ENCODE results near the gene PLAAT5. TPM values are rescaled to one million over a fixed set of nuclear protein-coding genes. Genes with fewer than 3 reads are reported as not detected.
"Not testable (repeated sequence)": the region's sequence is repeated elsewhere in the genome, so short reads cannot be mapped to it uniquely, and the experiment has no call there.

The PLAAT5 gene
- total RNA-seq: 3.7 TPM

DNA sequence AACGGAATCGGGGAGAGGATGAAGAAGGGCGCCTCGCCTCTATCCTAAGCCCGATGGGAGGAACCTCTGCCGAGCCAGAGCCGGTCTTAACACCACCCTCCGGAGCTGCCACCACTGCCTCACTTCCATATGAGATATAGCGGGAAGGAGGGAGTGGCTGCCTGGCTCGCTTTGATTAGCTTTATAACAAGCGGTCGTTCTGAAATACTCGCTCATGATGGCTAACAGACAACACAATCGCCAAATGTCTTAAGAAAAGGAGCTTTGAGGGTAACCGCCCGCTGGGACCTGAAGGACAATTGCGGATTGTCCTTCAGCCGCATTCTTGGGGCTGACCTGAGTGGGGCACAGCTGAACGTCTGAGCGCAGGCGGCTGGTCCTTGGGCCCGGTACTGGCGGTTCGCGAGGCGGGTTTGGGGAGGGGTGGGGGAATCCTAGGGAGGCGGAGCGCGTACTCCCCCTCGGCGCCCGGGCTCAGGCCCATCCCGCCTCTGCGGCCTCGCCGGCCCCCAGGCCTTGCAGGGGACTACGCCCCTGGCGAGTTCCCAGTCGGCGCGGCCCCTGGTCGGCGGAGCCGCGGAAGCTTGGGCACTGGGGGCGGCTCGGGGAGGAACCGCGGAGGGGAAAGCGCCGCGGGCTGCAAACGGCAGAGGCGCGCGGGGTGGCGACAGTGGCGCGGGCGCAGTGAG lies at the start of gene PLAAT5:
PLAAT5 (minus strand) TSS at position 617 of the 689 bp plus-strand sequence; CDS start at position 484, 133 bp downstream.
- H3K4me1 ChIP-seq (ENCODE audit: control insufficient read depth in 3 of 3, insufficient read depth in 3 of 3, low read length in 3 of 3): peaks cover 5 to 13% (median 8%) of the 10 kb centered on the region in 3 donors
- H3K4me3 ChIP-seq (ENCODE audit: low read length in 3 of 3): peak within 1 kb of the TSS; percentile 68 to 74 (median 71)
- H3K9ac ChIP-seq (ENCODE audit: low read depth in 1 of 3, low read length in 3 of 3): peak within 1 kb of the TSS; percentile 38 to 70 (median 59)
- H3K9me3 ChIP-seq (ENCODE audit: control insufficient read depth in 3 of 3, low read length in 3 of 3): no peaks in the 10 kb centered on the region
- H3K36me3 ChIP-seq (ENCODE audit: control insufficient read depth in 3 of 3, insufficient read depth in 3 of 3, low read length in 3 of 3): no peaks in the 10 kb centered on the region
- peaks cover 0 to 5% (median 2%) of the 10 kb centered on the region in 3 donors for H3K27me3 ChIP-seq (ENCODE audit: control insufficient read depth in 3 of 3, insufficient read depth in 3 of 3, low read length in 3 of 3)
- no peak within 1 kb of the TSS for H3K27ac ChIP-seq (ENCODE audit: low read depth, low read length)

DNA sequence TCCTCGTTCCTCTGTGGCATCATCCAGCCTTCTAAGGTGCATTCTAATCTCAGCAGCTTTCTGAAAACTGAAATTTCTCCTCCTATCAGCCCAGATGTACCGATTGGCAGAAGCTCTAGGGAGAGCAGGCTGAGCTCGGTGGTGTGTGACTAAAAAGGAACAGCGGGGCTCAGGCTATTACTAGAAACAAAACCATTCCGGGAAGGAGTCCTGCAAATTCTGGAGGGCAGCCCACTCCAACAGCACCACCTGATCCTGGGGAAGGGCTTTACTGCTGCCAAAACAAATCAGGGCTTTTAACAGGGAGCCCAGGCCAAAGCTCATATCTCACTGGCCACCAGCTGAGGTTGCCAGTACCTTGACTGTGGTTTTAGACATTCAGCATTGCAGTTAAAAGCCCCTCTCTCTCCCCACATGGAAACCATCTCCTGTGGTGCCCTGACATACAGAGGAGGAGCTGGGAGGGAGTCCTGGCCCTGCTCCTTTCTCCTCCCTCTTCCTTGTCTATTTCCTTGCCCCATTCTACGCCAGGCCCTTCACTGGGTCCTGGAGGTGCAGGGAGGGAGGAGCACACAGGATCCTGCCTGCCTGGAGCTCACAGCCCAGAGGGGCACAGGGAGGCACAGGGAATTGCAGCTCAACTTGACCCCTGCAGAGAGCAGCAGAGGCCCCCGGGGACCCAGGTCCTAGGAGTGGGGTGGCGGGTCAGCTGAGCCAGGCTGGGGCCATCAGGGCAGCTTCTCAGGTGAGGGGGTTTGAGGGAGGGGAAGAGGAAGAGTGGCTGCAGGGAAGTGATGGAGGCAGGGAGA lies 46.5 kb upstream of the PLAAT5 start:
- Histone ChIP-seq H3K9me3 (ENCODE audit: control insufficient read depth in 3 of 3, low read length in 3 of 3) (no peaks in the 10 kb centered on the region), H3K27me3 (ENCODE audit: control insufficient read depth in 3 of 3, insufficient read depth in 3 of 3, low read length in 3 of 3) (no peaks in the 10 kb centered on the region), H3K27ac (ENCODE audit: low read depth, low read length) (peak overlapping the region; percentile 88), H3K36me3 (ENCODE audit: control insufficient read depth in 3 of 3, insufficient read depth in 3 of 3, low read length in 3 of 3) (no peaks in the 10 kb centered on the region), H3K9ac (ENCODE audit: low read depth in 1 of 3, low read length in 3 of 3) (peak overlapping the region; percentile 69 to 81 (median 80)), H3K4me1 (ENCODE audit: control insufficient read depth in 3 of 3, insufficient read depth in 3 of 3, low read length in 3 of 3) (peaks cover 18 to 28% (median 24%) of the 10 kb centered on the region in 3 donors), H3K4me3 (ENCODE audit: low read length in 3 of 3) (peak overlapping the region; percentile 71 to 82 (median 78))

DNA sequence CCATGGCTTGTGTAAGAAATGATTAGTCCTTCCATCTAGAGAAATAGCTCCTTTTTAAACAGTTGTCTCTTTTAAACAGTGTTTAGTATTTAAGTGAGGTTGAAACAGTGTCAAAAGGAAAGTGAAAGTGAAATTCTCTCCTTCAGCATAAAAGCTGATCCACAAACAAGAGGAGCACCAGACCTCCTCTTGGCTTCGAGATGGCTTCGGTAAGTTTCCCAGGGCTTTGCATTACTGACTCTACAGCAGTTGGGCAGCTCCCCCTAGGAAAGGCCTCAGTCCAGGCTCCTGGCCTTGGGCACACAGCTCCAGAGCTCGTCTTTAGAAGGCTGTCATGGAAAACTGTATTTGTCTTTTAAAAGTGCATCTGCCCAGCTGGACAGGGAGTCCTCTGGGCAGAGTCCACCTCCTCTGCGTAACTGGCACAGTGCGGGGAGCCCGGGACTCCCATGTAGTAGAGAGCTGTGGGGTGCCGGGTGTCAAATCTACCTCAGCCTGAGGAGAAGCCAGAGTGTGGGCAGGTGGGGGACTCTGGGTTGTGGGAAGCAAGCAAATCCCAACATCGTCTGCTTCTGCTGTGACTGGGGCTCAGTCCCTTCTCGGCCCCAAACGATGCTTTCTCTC lies 45.8 kb upstream of the PLAAT5 start, which contains the start of gene PLAAT4:
PLAAT4 (plus strand) TSS at position 140 of the 624 bp plus-strand sequence; CDS start at position 201, 61 bp downstream.
- H3K4me3 ChIP-seq (ENCODE audit: low read length in 3 of 3): peak within 1 kb of the TSS; percentile 71 to 82 (median 78)
- H3K36me3 ChIP-seq (ENCODE audit: control insufficient read depth in 3 of 3, insufficient read depth in 3 of 3, low read length in 3 of 3): no peaks in the 10 kb centered on the region
- no peaks in the 10 kb centered on the region for H3K9me3 ChIP-seq (ENCODE audit: control insufficient read depth in 3 of 3, low read length in 3 of 3)
- peak within 1 kb of the TSS; percentile 88 for H3K27ac ChIP-seq (ENCODE audit: low read depth, low read length)
- H3K9ac ChIP-seq (ENCODE audit: low read depth in 1 of 3, low read length in 3 of 3): peak within 1 kb of the TSS; percentile 69 to 81 (median 80)
- peaks cover 18 to 28% (median 24%) of the 10 kb centered on the region in 3 donors for H3K4me1 ChIP-seq (ENCODE audit: control insufficient read depth in 3 of 3, insufficient read depth in 3 of 3, low read length in 3 of 3)
- no peaks in the 10 kb centered on the region for H3K27me3 ChIP-seq (ENCODE audit: control insufficient read depth in 3 of 3, insufficient read depth in 3 of 3, low read length in 3 of 3)

DNA sequence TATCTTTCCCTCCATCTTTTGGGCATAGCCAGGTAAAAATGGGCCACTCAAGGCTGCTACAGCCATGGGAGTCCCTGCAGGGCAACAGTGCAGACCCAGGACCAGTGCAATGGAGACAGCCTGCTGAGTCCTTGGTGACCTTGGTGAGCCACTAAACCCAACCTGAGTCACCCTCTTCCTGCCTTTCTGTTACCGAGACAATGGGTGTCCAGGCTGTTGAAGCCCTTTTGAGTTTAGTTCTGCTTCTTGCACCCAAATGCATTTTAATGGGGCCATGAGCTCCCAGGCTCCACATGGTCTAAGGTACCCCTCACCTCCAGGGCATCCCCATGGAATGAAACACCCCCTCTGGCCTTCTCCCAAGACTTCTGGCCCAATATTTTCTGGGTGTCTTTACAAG lies 44.8 kb upstream of the PLAAT5 start:
- no peak overlapping the region for H3K27ac ChIP-seq (ENCODE audit: low read depth, low read length)
- H3K4me3 ChIP-seq (ENCODE audit: low read length in 3 of 3): no peak overlapping the region
- H3K36me3 ChIP-seq (ENCODE audit: control insufficient read depth in 3 of 3, insufficient read depth in 3 of 3, low read length in 3 of 3): no peaks in the 10 kb centered on the region
- H3K4me1 ChIP-seq (ENCODE audit: control insufficient read depth in 3 of 3, insufficient read depth in 3 of 3, low read length in 3 of 3): peaks cover 18 to 28% (median 24%) of the 10 kb centered on the region in 3 donors
- H3K27me3 ChIP-seq (ENCODE audit: control insufficient read depth in 3 of 3, insufficient read depth in 3 of 3, low read length in 3 of 3): no peaks in the 10 kb centered on the region
- no peaks in the 10 kb centered on the region for H3K9me3 ChIP-seq (ENCODE audit: control insufficient read depth in 3 of 3, low read length in 3 of 3)
- no peak overlapping the region for H3K9ac ChIP-seq (ENCODE audit: low read depth in 1 of 3, low read length in 3 of 3)

- H3K36me3 ChIP-seq (ENCODE audit: control insufficient read depth in 3 of 3, insufficient read depth in 3 of 3, low read length in 3 of 3): no peaks in the 10 kb centered on the region
- H3K9me3 ChIP-seq (ENCODE audit: control insufficient read depth in 3 of 3, low read length in 3 of 3): no peaks in the 10 kb centered on the region
- H3K27me3 ChIP-seq (ENCODE audit: control insufficient read depth in 3 of 3, insufficient read depth in 3 of 3, low read length in 3 of 3): no peaks in the 10 kb centered on the region
- H3K27ac ChIP-seq (ENCODE audit: low read depth, low read length): no peak overlapping the region
- H3K4me1 ChIP-seq (ENCODE audit: control insufficient read depth in 3 of 3, insufficient read depth in 3 of 3, low read length in 3 of 3): peaks cover 18 to 28% (median 24%) of the 10 kb centered on the region in 3 donors
- no peak overlapping the region for H3K9ac ChIP-seq (ENCODE audit: low read depth in 1 of 3, low read length in 3 of 3)
- H3K4me3 ChIP-seq (ENCODE audit: low read length in 3 of 3): no peak overlapping the region
Observed at GRCh38 chr11:63534895-63535461, 44.0 kb upstream of the PLAAT5 start.

- H3K9me3 ChIP-seq (ENCODE audit: control insufficient read depth in 3 of 3, low read length in 3 of 3): no peaks in the 10 kb centered on the region
- no peaks in the 10 kb centered on the region for H3K36me3 ChIP-seq (ENCODE audit: control insufficient read depth in 3 of 3, insufficient read depth in 3 of 3, low read length in 3 of 3)
- H3K27ac ChIP-seq (ENCODE audit: low read depth, low read length): no peak overlapping the region
- no peaks in the 10 kb centered on the region for H3K27me3 ChIP-seq (ENCODE audit: control insufficient read depth in 3 of 3, insufficient read depth in 3 of 3, low read length in 3 of 3)
- no peak overlapping the region for H3K9ac ChIP-seq (ENCODE audit: low read depth in 1 of 3, low read length in 3 of 3)
- H3K4me1 ChIP-seq (ENCODE audit: control insufficient read depth in 3 of 3, insufficient read depth in 3 of 3, low read length in 3 of 3): peaks cover 18 to 28% (median 24%) of the 10 kb centered on the region in 3 donors
- H3K4me3 ChIP-seq (ENCODE audit: low read length in 3 of 3): no peak overlapping the region
Observed at GRCh38 chr11:63534076-63534475, 43.1 kb upstream of the PLAAT5 start.

GRCh38 chr11:63532799-63533475 lies 42.0 kb upstream of the PLAAT5 start:
- Histone ChIP-seq H3K27ac (ENCODE audit: low read depth, low read length) (no peak overlapping the region), H3K36me3 (ENCODE audit: control insufficient read depth in 3 of 3, insufficient read depth in 3 of 3, low read length in 3 of 3) (no peaks in the 10 kb centered on the region), H3K4me3 (ENCODE audit: low read length in 3 of 3) (no peak overlapping the region), H3K9ac (ENCODE audit: low read depth in 1 of 3, low read length in 3 of 3) (no peak overlapping the region), H3K27me3 (ENCODE audit: control insufficient read depth in 3 of 3, insufficient read depth in 3 of 3, low read length in 3 of 3) (no peaks in the 10 kb centered on the region), H3K4me1 (ENCODE audit: control insufficient read depth in 3 of 3, insufficient read depth in 3 of 3, low read length in 3 of 3) (peaks cover 12 to 18% (median 18%) of the 10 kb centered on the region in 3 donors), H3K9me3 (ENCODE audit: control insufficient read depth in 3 of 3, low read length in 3 of 3) (no peaks in the 10 kb centered on the region)

DNA sequence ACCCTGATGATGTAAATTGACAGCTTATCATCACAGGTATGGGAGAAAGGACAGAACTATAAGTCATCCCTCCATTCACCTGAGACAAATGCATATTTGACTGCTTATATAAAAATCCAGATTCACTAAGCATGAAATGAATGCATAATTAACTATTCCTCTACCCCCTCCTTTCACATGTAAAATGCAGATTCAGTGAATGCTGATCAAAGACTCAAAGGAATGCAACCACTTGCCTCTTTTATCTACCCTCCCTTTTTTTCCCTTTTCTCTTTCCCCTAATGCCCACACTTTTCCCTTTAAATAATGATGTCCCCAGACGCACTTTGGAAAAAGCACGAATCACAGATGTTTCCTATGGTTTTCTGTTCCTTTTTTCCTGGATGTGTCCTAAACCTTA lies 41.1 kb upstream of the PLAAT5 start:
- Histone ChIP-seq H3K9me3 (ENCODE audit: control insufficient read depth in 3 of 3, low read length in 3 of 3) (no peaks in the 10 kb centered on the region), H3K4me1 (ENCODE audit: control insufficient read depth in 3 of 3, insufficient read depth in 3 of 3, low read length in 3 of 3) (peaks cover 4 to 12% (median 10%) of the 10 kb centered on the region in 3 donors), H3K9ac (ENCODE audit: low read depth in 1 of 3, low read length in 3 of 3) (no peak overlapping the region), H3K27ac (ENCODE audit: low read depth, low read length) (no peak overlapping the region), H3K4me3 (ENCODE audit: low read length in 3 of 3) (no peak overlapping the region), H3K27me3 (ENCODE audit: control insufficient read depth in 3 of 3, insufficient read depth in 3 of 3, low read length in 3 of 3) (no peaks in the 10 kb centered on the region), H3K36me3 (ENCODE audit: control insufficient read depth in 3 of 3, insufficient read depth in 3 of 3, low read length in 3 of 3) (no peaks in the 10 kb centered on the region)

GRCh38 chr11:63531074-63531792 lies 40.3 kb upstream of the PLAAT5 start:
- not testable (repeated sequence) for H3K36me3 ChIP-seq (ENCODE audit: control insufficient read depth in 3 of 3, insufficient read depth in 3 of 3, low read length in 3 of 3); H3K4me3 ChIP-seq (ENCODE audit: low read length in 3 of 3); H3K27ac ChIP-seq (ENCODE audit: low read depth, low read length); H3K9ac ChIP-seq (ENCODE audit: low read depth in 1 of 3, low read length in 3 of 3); H3K9me3 ChIP-seq (ENCODE audit: control insufficient read depth in 3 of 3, low read length in 3 of 3); H3K4me1 ChIP-seq (ENCODE audit: control insufficient read depth in 3 of 3, insufficient read depth in 3 of 3, low read length in 3 of 3); H3K27me3 ChIP-seq (ENCODE audit: control insufficient read depth in 3 of 3, insufficient read depth in 3 of 3, low read length in 3 of 3)

Measured in skeletal muscle tissue (tissue), 4 donors.